Measurements from ENCODE around the gene NLRX1.

DNA sequence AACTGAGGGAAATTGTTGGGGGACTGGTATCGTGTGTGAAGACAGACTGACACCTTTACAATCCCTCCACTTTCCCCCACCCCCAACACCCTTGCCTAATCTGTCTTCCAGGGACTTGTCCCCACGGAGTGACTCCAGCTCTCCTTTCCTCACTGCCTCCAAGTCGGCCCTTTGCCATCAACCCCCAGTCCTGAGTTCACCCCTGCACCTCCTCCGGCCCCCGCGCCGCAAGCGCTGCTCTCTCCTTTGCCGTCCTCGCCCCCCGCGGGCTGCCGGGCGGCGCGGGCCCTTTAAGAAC lies 19.9 kb upstream of the NLRX1 start:
- TF ChIP-seq, protein P1, sequence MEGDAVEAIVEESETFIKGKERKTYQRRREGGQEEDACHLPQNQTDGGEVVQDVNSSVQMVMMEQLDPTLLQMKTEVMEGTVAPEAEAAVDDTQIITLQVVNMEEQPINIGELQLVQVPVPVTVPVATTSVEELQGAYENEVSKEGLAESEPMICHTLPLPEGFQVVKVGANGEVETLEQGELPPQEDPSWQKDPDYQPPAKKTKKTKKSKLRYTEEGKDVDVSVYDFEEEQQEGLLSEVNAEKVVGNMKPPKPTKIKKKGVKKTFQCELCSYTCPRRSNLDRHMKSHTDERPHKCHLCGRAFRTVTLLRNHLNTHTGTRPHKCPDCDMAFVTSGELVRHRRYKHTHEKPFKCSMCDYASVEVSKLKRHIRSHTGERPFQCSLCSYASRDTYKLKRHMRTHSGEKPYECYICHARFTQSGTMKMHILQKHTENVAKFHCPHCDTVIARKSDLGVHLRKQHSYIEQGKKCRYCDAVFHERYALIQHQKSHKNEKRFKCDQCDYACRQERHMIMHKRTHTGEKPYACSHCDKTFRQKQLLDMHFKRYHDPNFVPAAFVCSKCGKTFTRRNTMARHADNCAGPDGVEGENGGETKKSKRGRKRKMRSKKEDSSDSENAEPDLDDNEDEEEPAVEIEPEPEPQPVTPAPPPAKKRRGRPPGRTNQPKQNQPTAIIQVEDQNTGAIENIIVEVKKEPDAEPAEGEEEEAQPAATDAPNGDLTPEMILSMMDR (IDR thresholded peaks at IDR 0.05; ENCODE audit: low read depth, low read length, missing input control), result no peak
- TF ChIP-seq, protein P2, sequence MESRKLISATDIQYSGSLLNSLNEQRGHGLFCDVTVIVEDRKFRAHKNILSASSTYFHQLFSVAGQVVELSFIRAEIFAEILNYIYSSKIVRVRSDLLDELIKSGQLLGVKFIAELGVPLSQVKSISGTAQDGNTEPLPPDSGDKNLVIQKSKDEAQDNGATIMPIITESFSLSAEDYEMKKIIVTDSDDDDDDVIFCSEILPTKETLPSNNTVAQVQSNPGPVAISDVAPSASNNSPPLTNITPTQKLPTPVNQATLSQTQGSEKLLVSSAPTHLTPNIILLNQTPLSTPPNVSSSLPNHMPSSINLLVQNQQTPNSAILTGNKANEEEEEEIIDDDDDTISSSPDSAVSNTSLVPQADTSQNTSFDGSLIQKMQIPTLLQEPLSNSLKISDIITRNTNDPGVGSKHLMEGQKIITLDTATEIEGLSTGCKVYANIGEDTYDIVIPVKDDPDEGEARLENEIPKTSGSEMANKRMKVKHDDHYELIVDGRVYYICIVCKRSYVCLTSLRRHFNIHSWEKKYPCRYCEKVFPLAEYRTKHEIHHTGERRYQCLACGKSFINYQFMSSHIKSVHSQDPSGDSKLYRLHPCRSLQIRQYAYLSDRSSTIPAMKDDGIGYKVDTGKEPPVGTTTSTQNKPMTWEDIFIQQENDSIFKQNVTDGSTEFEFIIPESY (IDR thresholded peaks at IDR 0.05), result no peak
- TF ChIP-seq TAF1 (conservative IDR thresholded peaks at IDR 0.05) (no peak), JUND (IDR thresholded peaks at IDR 0.05) (no peak), SP1 (IDR thresholded peaks at IDR 0.05) (no peak), GABPA (IDR thresholded peaks at IDR 0.05 in 1 of 2, conservative IDR thresholded peaks at IDR 0.05 in 1 of 2) (no peak), FOXA1 (IDR thresholded peaks at IDR 0.05) (no peak)
- TF ChIP-seq, protein P3, sequence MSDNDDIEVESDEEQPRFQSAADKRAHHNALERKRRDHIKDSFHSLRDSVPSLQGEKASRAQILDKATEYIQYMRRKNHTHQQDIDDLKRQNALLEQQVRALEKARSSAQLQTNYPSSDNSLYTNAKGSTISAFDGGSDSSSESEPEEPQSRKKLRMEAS (IDR thresholded peaks at IDR 0.05), result no peak
- TF ChIP-seq, protein P4, sequence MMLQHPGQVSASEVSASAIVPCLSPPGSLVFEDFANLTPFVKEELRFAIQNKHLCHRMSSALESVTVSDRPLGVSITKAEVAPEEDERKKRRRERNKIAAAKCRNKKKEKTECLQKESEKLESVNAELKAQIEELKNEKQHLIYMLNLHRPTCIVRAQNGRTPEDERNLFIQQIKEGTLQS (IDR thresholded peaks at IDR 0.05), result no peak
- TF ChIP-seq, protein P5, sequence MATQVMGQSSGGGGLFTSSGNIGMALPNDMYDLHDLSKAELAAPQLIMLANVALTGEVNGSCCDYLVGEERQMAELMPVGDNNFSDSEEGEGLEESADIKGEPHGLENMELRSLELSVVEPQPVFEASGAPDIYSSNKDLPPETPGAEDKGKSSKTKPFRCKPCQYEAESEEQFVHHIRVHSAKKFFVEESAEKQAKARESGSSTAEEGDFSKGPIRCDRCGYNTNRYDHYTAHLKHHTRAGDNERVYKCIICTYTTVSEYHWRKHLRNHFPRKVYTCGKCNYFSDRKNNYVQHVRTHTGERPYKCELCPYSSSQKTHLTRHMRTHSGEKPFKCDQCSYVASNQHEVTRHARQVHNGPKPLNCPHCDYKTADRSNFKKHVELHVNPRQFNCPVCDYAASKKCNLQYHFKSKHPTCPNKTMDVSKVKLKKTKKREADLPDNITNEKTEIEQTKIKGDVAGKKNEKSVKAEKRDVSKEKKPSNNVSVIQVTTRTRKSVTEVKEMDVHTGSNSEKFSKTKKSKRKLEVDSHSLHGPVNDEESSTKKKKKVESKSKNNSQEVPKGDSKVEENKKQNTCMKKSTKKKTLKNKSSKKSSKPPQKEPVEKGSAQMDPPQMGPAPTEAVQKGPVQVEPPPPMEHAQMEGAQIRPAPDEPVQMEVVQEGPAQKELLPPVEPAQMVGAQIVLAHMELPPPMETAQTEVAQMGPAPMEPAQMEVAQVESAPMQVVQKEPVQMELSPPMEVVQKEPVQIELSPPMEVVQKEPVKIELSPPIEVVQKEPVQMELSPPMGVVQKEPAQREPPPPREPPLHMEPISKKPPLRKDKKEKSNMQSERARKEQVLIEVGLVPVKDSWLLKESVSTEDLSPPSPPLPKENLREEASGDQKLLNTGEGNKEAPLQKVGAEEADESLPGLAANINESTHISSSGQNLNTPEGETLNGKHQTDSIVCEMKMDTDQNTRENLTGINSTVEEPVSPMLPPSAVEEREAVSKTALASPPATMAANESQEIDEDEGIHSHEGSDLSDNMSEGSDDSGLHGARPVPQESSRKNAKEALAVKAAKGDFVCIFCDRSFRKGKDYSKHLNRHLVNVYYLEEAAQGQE (IDR thresholded peaks at IDR 0.05), result no peak

Measured in liver (tissue), 3 donors.